ENCODE measurements around the gene NOTCH4. TPM values are rescaled to one million over a fixed set of nuclear protein-coding genes. Genes with fewer than 3 reads are reported as not detected.

NOTCH4 gene
- total and polyA plus RNA-seq, 9 of the 15 experiments (the other 6 are each of a cell fraction or from before 2014, with no cell fraction given) = 0.24 to 4.3 (median 1.7) TPM

- TF ChIP-seq ZBTB5 (IDR thresholded peaks at IDR 0.05) (0 out of 2 replicates have a peak, but pooled peaks have one; percentile 24), MXI1 (IDR thresholded peaks at IDR 0.05; ENCODE audit: low read depth, low read length) (0 out of 2 replicates have a peak, but pooled peaks have one; percentile 27), GTF2A2 (tag; IDR thresholded peaks at IDR 0.05) (no peak), SRF (CRISPR knock-in tag; IDR thresholded peaks at IDR 0.05) (peak; percentile 27 to 65; a peak in 1 of 4 replicates), PRPF4 (IDR thresholded peaks at IDR 0.05; ENCODE audit: insufficient read depth, low read depth, low read length, poor library complexity, severe bottlenecking) (no peak), ZNF551 (CRISPR knock-in tag; IDR thresholded peaks at IDR 0.05) (no peak), CEBPB (tag; IDR thresholded peaks at IDR 0.05) (no peak), CTBP1 (IDR thresholded peaks at IDR 0.05; ENCODE audit: borderline replicate concordance) (no peak), ZNF174 (CRISPR knock-in tag; IDR thresholded peaks at IDR 0.05) (no peak), XRCC3 (IDR thresholded peaks at IDR 0.05) (no peak), RFX7 (CRISPR knock-in tag; IDR thresholded peaks at IDR 0.05) (0 out of 2 replicates have a peak, but pooled peaks have one; percentile 5), ZBTB9 (CRISPR knock-in tag; IDR thresholded peaks at IDR 0.05) (no peak), NR2C2 (CRISPR knock-in tag; IDR thresholded peaks at IDR 0.05) (no peak), NR2C2 (tag; IDR thresholded peaks at IDR 0.05) (no peak), SMAD2 (IDR thresholded peaks at IDR 0.05; ENCODE audit: low read depth, low read length) (no peak)
- TF ChIP-seq, protein P1, sequence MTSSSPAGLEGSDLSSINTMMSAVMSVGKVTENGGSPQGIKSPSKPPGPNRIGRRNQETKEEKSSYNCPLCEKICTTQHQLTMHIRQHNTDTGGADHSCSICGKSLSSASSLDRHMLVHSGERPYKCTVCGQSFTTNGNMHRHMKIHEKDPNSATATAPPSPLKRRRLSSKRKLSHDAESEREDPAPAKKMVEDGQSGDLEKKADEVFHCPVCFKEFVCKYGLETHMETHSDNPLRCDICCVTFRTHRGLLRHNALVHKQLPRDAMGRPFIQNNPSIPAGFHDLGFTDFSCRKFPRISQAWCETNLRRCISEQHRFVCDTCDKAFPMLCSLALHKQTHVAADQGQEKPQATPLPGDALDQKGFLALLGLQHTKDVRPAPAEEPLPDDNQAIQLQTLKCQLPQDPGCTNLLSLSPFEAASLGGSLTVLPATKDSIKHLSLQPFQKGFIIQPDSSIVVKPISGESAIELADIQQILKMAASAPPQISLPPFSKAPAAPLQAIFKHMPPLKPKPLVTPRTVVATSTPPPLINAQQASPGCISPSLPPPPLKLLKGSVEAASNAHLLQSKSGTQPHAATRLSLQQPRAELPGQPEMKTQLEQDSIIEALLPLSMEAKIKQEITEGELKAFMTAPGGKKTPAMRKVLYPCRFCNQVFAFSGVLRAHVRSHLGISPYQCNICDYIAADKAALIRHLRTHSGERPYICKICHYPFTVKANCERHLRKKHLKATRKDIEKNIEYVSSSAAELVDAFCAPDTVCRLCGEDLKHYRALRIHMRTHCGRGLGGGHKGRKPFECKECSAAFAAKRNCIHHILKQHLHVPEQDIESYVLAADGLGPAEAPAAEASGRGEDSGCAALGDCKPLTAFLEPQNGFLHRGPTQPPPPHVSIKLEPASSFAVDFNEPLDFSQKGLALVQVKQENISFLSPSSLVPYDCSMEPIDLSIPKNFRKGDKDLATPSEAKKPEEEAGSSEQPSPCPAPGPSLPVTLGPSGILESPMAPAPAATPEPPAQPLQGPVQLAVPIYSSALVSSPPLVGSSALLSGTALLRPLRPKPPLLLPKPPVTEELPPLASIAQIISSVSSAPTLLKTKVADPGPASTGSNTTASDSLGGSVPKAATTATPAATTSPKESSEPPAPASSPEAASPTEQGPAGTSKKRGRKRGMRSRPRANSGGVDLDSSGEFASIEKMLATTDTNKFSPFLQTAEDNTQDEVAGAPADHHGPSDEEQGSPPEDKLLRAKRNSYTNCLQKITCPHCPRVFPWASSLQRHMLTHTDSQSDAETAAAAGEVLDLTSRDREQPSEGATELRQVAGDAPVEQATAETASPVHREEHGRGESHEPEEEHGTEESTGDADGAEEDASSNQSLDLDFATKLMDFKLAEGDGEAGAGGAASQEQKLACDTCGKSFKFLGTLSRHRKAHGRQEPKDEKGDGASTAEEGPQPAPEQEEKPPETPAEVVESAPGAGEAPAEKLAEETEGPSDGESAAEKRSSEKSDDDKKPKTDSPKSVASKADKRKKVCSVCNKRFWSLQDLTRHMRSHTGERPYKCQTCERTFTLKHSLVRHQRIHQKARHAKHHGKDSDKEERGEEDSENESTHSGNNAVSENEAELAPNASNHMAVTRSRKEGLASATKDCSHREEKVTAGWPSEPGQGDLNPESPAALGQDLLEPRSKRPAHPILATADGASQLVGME (CRISPR knock-in tag; IDR thresholded peaks at IDR 0.05) = peak; percentile 22; the same call in 1 of the 2 replicates
- TF ChIP-seq, protein P2, sequence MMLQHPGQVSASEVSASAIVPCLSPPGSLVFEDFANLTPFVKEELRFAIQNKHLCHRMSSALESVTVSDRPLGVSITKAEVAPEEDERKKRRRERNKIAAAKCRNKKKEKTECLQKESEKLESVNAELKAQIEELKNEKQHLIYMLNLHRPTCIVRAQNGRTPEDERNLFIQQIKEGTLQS (IDR thresholded peaks at IDR 0.05) = no peak
- TF ChIP-seq, protein P2 (CRISPR knock-in tag; conservative IDR thresholded peaks at IDR 0.05) = no peak
Observed at GRCh38 chr6:32178547-32179440, 45.1 kb downstream of the NOTCH4 start (continued).

Data from K562 (cell line).